ENCODE measurements around the gene SLC20A1.
"Not testable (repeated sequence)": the region's sequence is repeated elsewhere in the genome, so short reads cannot be mapped to it uniquely, and the experiment has no call there.

Gene SLC20A1

GRCh38 chr2:112660138-112660537 is 14.4 kb downstream of the SLC20A1 start:
- H3K4me1 Mint-ChIP-seq, result no peaks in the 10 kb centered on the region
- H3K4me3 Mint-ChIP-seq, result no peak overlapping the region
- H3K27ac Mint-ChIP-seq, result no peak overlapping the region
- no peaks in the 10 kb centered on the region for H3K27me3 Mint-ChIP-seq (ENCODE audit: low read depth)
- H3K36me3 Mint-ChIP-seq (ENCODE audit: low read depth), result peaks cover 81% of the 10 kb centered on the region
- no peak for TF ChIP-seq CTCF (IDR thresholded peaks at IDR 0.05; ENCODE audit: unreplicated experiment in 3 of 3)
- no peaks in the 10 kb centered on the region for H3K9me3 Mint-ChIP-seq

GRCh38 chr2:112661656-112662305 is 16.0 kb downstream of the SLC20A1 start:
- Mint-ChIP-seq H3K4me1 (no peaks in the 10 kb centered on the region), H3K4me3 (no peak overlapping the region), H3K9me3 (no peaks in the 10 kb centered on the region), H3K27ac (no peak overlapping the region), H3K27me3 (ENCODE audit: low read depth) (no peaks in the 10 kb centered on the region), H3K36me3 (ENCODE audit: low read depth) (peaks cover 76% of the 10 kb centered on the region)
- no peak for TF ChIP-seq CTCF (IDR thresholded peaks at IDR 0.05; ENCODE audit: unreplicated experiment in 3 of 3)

- Mint-ChIP-seq H3K4me3 (no peak overlapping the region), H3K36me3 (ENCODE audit: low read depth) (peaks cover 69% of the 10 kb centered on the region), H3K27ac (no peak overlapping the region), H3K27me3 (ENCODE audit: low read depth) (no peaks in the 10 kb centered on the region), H3K9me3 (no peaks in the 10 kb centered on the region), H3K4me1 (no peaks in the 10 kb centered on the region)
- no peak for TF ChIP-seq CTCF (IDR thresholded peaks at IDR 0.05; ENCODE audit: unreplicated experiment in 3 of 3)
Observed at GRCh38 chr2:112662704-112663103, 17.0 kb downstream of the SLC20A1 start.

GRCh38 chr2:112664689-112665088 is 18.9 kb downstream of the SLC20A1 start:
- H3K36me3 Mint-ChIP-seq (ENCODE audit: low read depth), result peaks cover 49% of the 10 kb centered on the region
- H3K27me3 Mint-ChIP-seq (ENCODE audit: low read depth), result no peaks in the 10 kb centered on the region
- H3K4me1 Mint-ChIP-seq, result no peaks in the 10 kb centered on the region
- H3K9me3 Mint-ChIP-seq, result no peaks in the 10 kb centered on the region
- H3K4me3 Mint-ChIP-seq, result no peak overlapping the region
- H3K27ac Mint-ChIP-seq, result no peak overlapping the region
- TF ChIP-seq CTCF (IDR thresholded peaks at IDR 0.05; ENCODE audit: unreplicated experiment in 3 of 3), result no peak

GRCh38 chr2:112665113-112665780 is 19.5 kb downstream of the SLC20A1 start:
- Mint-ChIP-seq H3K27ac (no peak overlapping the region), H3K4me3 (no peak overlapping the region), H3K9me3 (no peaks in the 10 kb centered on the region), H3K4me1 (no peaks in the 10 kb centered on the region), H3K27me3 (ENCODE audit: low read depth) (no peaks in the 10 kb centered on the region), H3K36me3 (ENCODE audit: low read depth) (peaks cover 44% of the 10 kb centered on the region)
- no peak for TF ChIP-seq CTCF (IDR thresholded peaks at IDR 0.05; ENCODE audit: unreplicated experiment in 3 of 3)

- no peak for TF ChIP-seq CTCF (IDR thresholded peaks at IDR 0.05; ENCODE audit: unreplicated experiment in 3 of 3)
- Mint-ChIP-seq H3K27ac (no peak overlapping the region), H3K9me3 (no peaks in the 10 kb centered on the region), H3K4me1 (no peaks in the 10 kb centered on the region), H3K27me3 (ENCODE audit: low read depth) (no peaks in the 10 kb centered on the region), H3K36me3 (ENCODE audit: low read depth) (peaks cover 29% of the 10 kb centered on the region), H3K4me3 (no peak overlapping the region)
Observed at GRCh38 chr2:112666761-112667122, 21.0 kb downstream of the SLC20A1 start.

- not testable (repeated sequence) for H3K4me3 Mint-ChIP-seq; H3K9me3 Mint-ChIP-seq; H3K4me1 Mint-ChIP-seq; H3K27ac Mint-ChIP-seq; H3K27me3 Mint-ChIP-seq (ENCODE audit: low read depth)
- peaks cover 25% of the 10 kb centered on the region for H3K36me3 Mint-ChIP-seq (ENCODE audit: low read depth)
Observed at GRCh38 chr2:112667540-112667939, 21.8 kb downstream of the SLC20A1 start.
